IMR-90 (cell line): ENCODE data around the gene NOP10. TPM values are rescaled to one million over a fixed set of nuclear protein-coding genes. Genes with fewer than 3 reads are reported as not detected.

Experiments used
- ATAC-seq: fragments of 200-7000 bp; cut with Tn5 transposase; 2 replicates; pipeline ENCODE4 v1.9.1; 2020; ENCODE audit warnings: low read depth, mild to moderate bottlenecking, moderate library complexity
- BruUV-seq: library from RNA; stranded (reverse); fragments of 400-500 nt; replicated peaks from 2 replicates; lab custom pipeline; 2021; lab: Mats Ljungman, UMichigan
- CTCF ChIA-PET: fragments of 300-600 bp; formaldehyde crosslinking; extraction: SDS; loops from one replicate; lab custom pipeline; 2021; ENCODE audit warnings: antibody characterized with exemption; lab: Yijun Ruan, JAX
- POLR2A ChIA-PET: fragments of 300-600 bp; sonication (Branson Sonifier 250); formaldehyde crosslinking; loops from one replicate; lab custom pipeline; 2022; ENCODE audit warnings: antibody characterized with exemption; ENCODE audit not compliant: unreplicated experiment; lab: Charles Lee
- DNase-seq: peaks from one replicate; pipeline ENCODE4 v3.0.0; 2013
- H2AFZ ChIP-seq: replicated peaks from 2 replicates; pipeline ENCODE3; 2013; ENCODE audit warnings: low read length, mild to moderate bottlenecking; ENCODE audit not compliant: poor library complexity
- H2AK5ac ChIP-seq: 2 replicates; pipeline ENCODE4 v1.6.1; 2013; ENCODE audit warnings: low read depth, low read length, inconsistent platforms
- H2AK9ac ChIP-seq: replicated peaks from 2 replicates; pipeline ENCODE3; 2013; ENCODE audit warnings: mild to moderate bottlenecking, low read depth, low read length, moderate library complexity; ENCODE audit not compliant: poor library complexity
- H2BK120ac ChIP-seq: 2 replicates; pipeline ENCODE4 v1.6.1; 2013; ENCODE audit warnings: low read depth, low read length, inconsistent platforms
- H2BK15ac ChIP-seq: 3 replicates; pipeline ENCODE4 v1.6.1; 2013; ENCODE audit warnings: low read depth, low read length, inconsistent platforms
- H2BK20ac ChIP-seq: 2 replicates; pipeline ENCODE4 v1.6.1; 2013; ENCODE audit warnings: low read depth, mild to moderate bottlenecking, inconsistent platforms, low read length, moderate library complexity
- H2BK5ac ChIP-seq: 2 replicates; pipeline ENCODE4 v1.6.1; 2013; ENCODE audit warnings: mild to moderate bottlenecking, low read depth, low read length, inconsistent platforms; ENCODE audit not compliant: poor library complexity, severe bottlenecking
- H3K14ac ChIP-seq: replicated peaks from 2 replicates; pipeline ENCODE4 v1.6.1; 2013; ENCODE audit warnings: low read depth, low read length, inconsistent platforms
- H3K18ac ChIP-seq: 2 replicates; pipeline ENCODE4 v1.6.1; 2013; ENCODE audit warnings: low read depth, low read length, control low read depth
- H3K23ac ChIP-seq: 2 replicates; pipeline ENCODE4 v1.6.1; 2013; ENCODE audit warnings: low read depth, low read length, inconsistent platforms
- H3K27ac ChIP-seq: 2 replicates; pipeline ENCODE4 v1.5.1; 2013; ENCODE audit warnings: mild to moderate bottlenecking, control low read depth, low read length; ENCODE audit not compliant: insufficient read depth
- H3K27me3 ChIP-seq: 2 replicates; pipeline ENCODE4 v1.6.1; 2013; ENCODE audit warnings: low read length; ENCODE audit not compliant: control insufficient read depth, insufficient read depth
- H3K36me3 ChIP-seq: 2 replicates; pipeline ENCODE4 v1.6.1; 2013; ENCODE audit warnings: low read length, mixed read lengths; ENCODE audit not compliant: control insufficient read depth, insufficient read depth
- H3K4ac ChIP-seq: 2 replicates; pipeline ENCODE4 v1.6.1; 2013; ENCODE audit warnings: low read depth, low read length, inconsistent platforms
- H3K4me1 ChIP-seq: 2 replicates; pipeline ENCODE4 v1.6.1; 2013; ENCODE audit warnings: low read length, mixed read lengths; ENCODE audit not compliant: control insufficient read depth, insufficient read depth
- H3K4me2 ChIP-seq: 2 replicates; pipeline ENCODE4 v1.6.1; 2013; ENCODE audit warnings: low read depth, mild to moderate bottlenecking, control low read depth, low read length, moderate library complexity
- H3K4me3 ChIP-seq: 2 replicates; pipeline ENCODE4 v1.5.1; 2013; ENCODE audit warnings: low read depth, mild to moderate bottlenecking, control low read depth, low read length, moderate library complexity; ENCODE audit not compliant: insufficient read depth
- H3K56ac ChIP-seq: 2 replicates; pipeline ENCODE4 v1.6.1; 2013; ENCODE audit warnings: low read length, inconsistent platforms; ENCODE audit not compliant: insufficient read depth; ENCODE audit errors: extremely low read depth
- H3K79me1 ChIP-seq, 2 experiments: 2 replicates each; pipeline ENCODE4 v1.6.1; 2013; ENCODE audit warnings: low read length in 2 of 2, inconsistent platforms in 1 of 2, low read depth in 1 of 2
- H3K9ac ChIP-seq: 2 replicates; pipeline ENCODE4 v1.6.1; 2013; ENCODE audit warnings: low read depth, low read length, control low read depth
- H3K9me1 ChIP-seq: 2 replicates; pipeline ENCODE4 v1.6.1; 2013; ENCODE audit warnings: low read length, inconsistent platforms; ENCODE audit not compliant: insufficient read depth
- H3K9me3 ChIP-seq: 2 replicates; pipeline ENCODE4 v1.6.1; 2013; ENCODE audit warnings: low read length; ENCODE audit not compliant: control insufficient read depth, insufficient read depth
- H4K20me1 ChIP-seq: 2 replicates; pipeline ENCODE4 v1.6.1; 2013; ENCODE audit warnings: low read length, inconsistent platforms; ENCODE audit not compliant: insufficient read depth
- H4K5ac ChIP-seq: 2 replicates; pipeline ENCODE4 v1.6.1; 2013; ENCODE audit warnings: mild to moderate bottlenecking, low read depth, low read length, control low read depth
- H4K8ac ChIP-seq, 2 experiments: 2 replicates each; pipeline ENCODE4 v1.6.1; 2013; ENCODE audit warnings: low read depth in 2 of 2, low read length in 2 of 2, control low read depth in 1 of 2, inconsistent platforms in 1 of 2
- H4K91ac ChIP-seq: 2 replicates; pipeline ENCODE4 v1.6.1; 2013; ENCODE audit warnings: low read depth, low read length, inconsistent platforms; ENCODE audit not compliant: insufficient read depth
- CHD1 ChIP-seq: IDR thresholded peaks from 2 replicates; pipeline ENCODE4 v1.6.1; 2012; ENCODE audit warnings: low read depth, low read length, improper control_type of control experiment
- MAFK ChIP-seq: IDR thresholded peaks from 2 replicates; pipeline ENCODE4 v1.6.1; 2012; ENCODE audit warnings: low read depth, low read length, improper control_type of control experiment
- MAZ ChIP-seq: IDR thresholded peaks from 2 replicates; pipeline ENCODE4 v1.6.1; 2012; ENCODE audit warnings: low read depth, mild to moderate bottlenecking, low read length, improper control_type of control experiment, moderate library complexity, borderline replicate concordance
- POLR2A ChIP-seq: IDR thresholded peaks from 2 replicates; pipeline ENCODE4 v1.6.1; 2012; ENCODE audit warnings: mild to moderate bottlenecking, low read depth, low read length
- RAD21 ChIP-seq: IDR thresholded peaks from 2 replicates; pipeline ENCODE4 v1.6.1; 2012; ENCODE audit warnings: low read length, improper control_type of control experiment
- RCOR1 ChIP-seq: IDR thresholded peaks from 2 replicates; pipeline ENCODE4 v1.6.1; 2012; ENCODE audit warnings: mild to moderate bottlenecking, low read length, improper control_type of control experiment; ENCODE audit not compliant: insufficient replicate concordance
- RFX5 ChIP-seq: IDR thresholded peaks from 2 replicates; pipeline ENCODE4 v1.8.0; 2012; ENCODE audit warnings: low read depth, mild to moderate bottlenecking, low read length, moderate library complexity
- WGBS, 2 experiments: methylation state at CpG; one replicate each; pipeline versions ENCODE4 v1.1.5 to v1.1.7; 2013; ENCODE audit warnings: missing lambda C conversion rate in 2 of 2; ENCODE audit not compliant: insufficient read length in 1 of 2; ENCODE audit errors: extremely low coverage in 2 of 2; 5-methylcytosine and 5-hydroxymethylcytosine counted together
- dilution Hi-C: fragments of 300-500 bp; cut with HindIII; formaldehyde crosslinking; loops from one replicate; pipeline ENCODE4 v1.14.3; 2018; ENCODE audit warnings: low sequenced_read_pairs; ENCODE audit not compliant: unreplicated experiment
- in situ Hi-C: fragments of 300-500 bp; cut with MboI; formaldehyde crosslinking; loops from 3 replicates; pipeline ENCODE4 v1.14.3; 2019; ENCODE audit warnings: low sequenced_read_pairs, inconsistent platforms, mixed read lengths
- intact Hi-C: fragments of 100-400 bp; cut with micrococcal nuclease; formaldehyde crosslinking; loops from 2 replicates; pipeline ENCODE4 v1.10.0; 2022
- polyA plus RNA-seq, 3 experiments: library from polyadenylated mRNA; depleted of rRNA; stranded (reverse); fragments of >200 nt; gene quantifications; 2 replicates each; pipeline ENCODE4 v1.2.3, GENCODE V29; 2012; ENCODE audit warnings: low replicate concordance in 1 of 3
- total RNA-seq: library from RNA; depleted of rRNA; stranded (reverse); fragments of >200 nt; gene quantifications from 2 replicates; pipeline ENCODE4 v1.2.3, GENCODE V29; 2012

The NOP10 gene
- total and polyA plus RNA-seq, 2 of the 4 experiments (the other 2 are of a cell fraction): 141 to 468 TPM

- Histone ChIP-seq H2AK9ac (no peak overlapping the region), H3K9ac (no peak overlapping the region), H4K5ac (no peak overlapping the region), H3K4me3 (no peak overlapping the region), H3K56ac (no peak overlapping the region), H2BK15ac (no peak overlapping the region), H3K36me3 (peaks cover 20% of the 10 kb centered on the region), H3K27ac (no peak overlapping the region), H3K79me1 (no peaks in the 10 kb centered on the region), H3K9me3 (no peaks in the 10 kb centered on the region), H4K8ac (no peak overlapping the region), H3K4ac (no peak overlapping the region), H3K9me1 (no peaks in the 10 kb centered on the region), H4K91ac (no peak overlapping the region), H3K4me2 (no peak overlapping the region), H3K23ac (no peak overlapping the region), H2AFZ (no peak overlapping the region), H3K27me3 (no peaks in the 10 kb centered on the region), H2AK5ac (no peak overlapping the region), H4K20me1 (no peaks in the 10 kb centered on the region), H2BK20ac (no peak overlapping the region), H2BK120ac (no peak overlapping the region), H3K14ac (no peak overlapping the region), H2BK5ac (no peak overlapping the region), H3K18ac (no peak overlapping the region), H3K4me1 (no peaks in the 10 kb centered on the region)
- WGBS, 2 experiments: 92% methylated on average over 2 of the region's 9 CpGs; no CpG with 5 or more reads in 1 of the 2 experiments
- ATAC-seq: no peak
- POLR2A ChIA-PET: no interaction called here
- no peak for TF ChIP-seq CHD1
- TF ChIP-seq MAZ: no peak
- TF ChIP-seq POLR2A: no peak
- TF ChIP-seq MAFK: no peak
- no peak for TF ChIP-seq RAD21
- no peak for TF ChIP-seq RFX5
- no peak for TF ChIP-seq RCOR1
- dilution Hi-C loops (no loop called here), in situ Hi-C loops (no loop called here), intact Hi-C loops (loop anchor here (5.0 kb wide), 1 partner anchor 227 kb away; the partner anchor contains the start of gene GOLGA8B)
- no peak for DNase-seq
- no TSS peak for BruUV-seq
- CTCF ChIA-PET: no interaction called here
Observed at GRCh38 chr15:34355241-34355640, 12.3 kb upstream of the NOP10 start.
